ENCODE data around the gene HSPB3. TPM values are rescaled to one million over a fixed set of nuclear protein-coding genes. Genes with fewer than 3 reads are reported as not detected.
A peak's percentile ranks its signal among the peaks of the same experiment; 100 is the strongest.

Gene HSPB3
- total RNA-seq, 2 experiments from 2014 or later: not detected

GRCh38 chr5:54438620-54439389 is 16.7 kb upstream of the HSPB3 start:
- no peak overlapping the region for H3K27ac Mint-ChIP-seq
- ATAC-seq (ENCODE audit: poor library complexity) (no peak), DNase-seq (no peak)
- ChIA-PET POLR2A (no interaction called here), CTCF (no interaction called here)
- intact Hi-C loops (cut with DNase I, micrococcal nuclease): no loop called here
- H3K4me1 Mint-ChIP-seq (ENCODE audit: low read depth): peaks cover 26% of the 10 kb centered on the region
- no peaks in the 10 kb centered on the region for H3K27me3 Mint-ChIP-seq
- Histone ChIP-seq H3K9me3 (ENCODE audit: control insufficient read depth in 1 of 2, insufficient read depth in 1 of 2, low read length in 2 of 2) (no peaks in the 10 kb centered on the region), H3K27ac (ENCODE audit: low read depth in 1 of 2, low read length in 2 of 2) (no peak overlapping the region), H3K4me3 (ENCODE audit: low read length) (no peak overlapping the region), H3K4me1 (ENCODE audit: insufficient read depth, low read length) (peaks cover 10% of the 10 kb centered on the region), H3K27me3 (ENCODE audit: control insufficient read depth in 1 of 2, insufficient read depth in 2 of 2, low read length in 2 of 2) (no peaks in the 10 kb centered on the region), H3K36me3 (ENCODE audit: insufficient read depth, low read length) (no peaks in the 10 kb centered on the region)
- no peaks in the 10 kb centered on the region for H3K36me3 Mint-ChIP-seq (ENCODE audit: low read depth)
- no peaks in the 10 kb centered on the region for H3K9me3 Mint-ChIP-seq
- no peak overlapping the region for H3K4me3 Mint-ChIP-seq
- no peak for TF ChIP-seq CTCF (IDR thresholded peaks at IDR 0.05)

GRCh38 chr5:54440456-54440893 is 15.0 kb upstream of the HSPB3 start:
- DNase-seq (peak in 3 of 14 experiments; percentile 28 to 32 (median 31)), ATAC-seq (ENCODE audit: poor library complexity) (peak; percentile 49)
- Histone ChIP-seq H3K9me3 (ENCODE audit: control insufficient read depth in 1 of 2, insufficient read depth in 1 of 2, low read length in 2 of 2) (no peaks in the 10 kb centered on the region), H3K4me3 (ENCODE audit: low read length) (peak overlapping the region; percentile 28), H3K27ac (ENCODE audit: low read depth in 1 of 2, low read length in 2 of 2) (peak overlapping the region in 1 of 2 donors; percentile 15), H3K4me1 (ENCODE audit: insufficient read depth, low read length) (peaks cover 10% of the 10 kb centered on the region), H3K36me3 (ENCODE audit: insufficient read depth, low read length) (no peaks in the 10 kb centered on the region), H3K27me3 (ENCODE audit: control insufficient read depth in 1 of 2, insufficient read depth in 2 of 2, low read length in 2 of 2) (no peaks in the 10 kb centered on the region)
- Mint-ChIP-seq H3K4me3 (peak overlapping the region; percentile 34), H3K27ac (peak overlapping the region; percentile 40), H3K36me3 (ENCODE audit: low read depth) (no peaks in the 10 kb centered on the region), H3K27me3 (no peaks in the 10 kb centered on the region), H3K9me3 (no peaks in the 10 kb centered on the region), H3K4me1 (ENCODE audit: low read depth) (peaks cover 26% of the 10 kb centered on the region)
- CTCF ChIA-PET: no interaction called here
- no peak for TF ChIP-seq CTCF (IDR thresholded peaks at IDR 0.05)
- intact Hi-C loops (cut with DNase I, micrococcal nuclease): no loop called here
- POLR2A ChIA-PET: interaction anchor here (0.7 to 1.3 kb wide), 4 partner anchors 13 to 1408 kb away, joined by 3 to 6 read pairs (median 4); partner anchors contain the start of genes ARL15 and SNX18

- Histone ChIP-seq H3K4me1 (ENCODE audit: insufficient read depth, low read length) (peaks cover 10% of the 10 kb centered on the region), H3K36me3 (ENCODE audit: insufficient read depth, low read length) (no peaks in the 10 kb centered on the region), H3K27ac (ENCODE audit: low read depth in 1 of 2, low read length in 2 of 2) (no peak overlapping the region), H3K27me3 (ENCODE audit: control insufficient read depth in 1 of 2, insufficient read depth in 2 of 2, low read length in 2 of 2) (no peaks in the 10 kb centered on the region), H3K4me3 (ENCODE audit: low read length) (no peak overlapping the region), H3K9me3 (ENCODE audit: control insufficient read depth in 1 of 2, insufficient read depth in 1 of 2, low read length in 2 of 2) (no peaks in the 10 kb centered on the region)
- DNase-seq (no peak), ATAC-seq (ENCODE audit: poor library complexity) (no peak)
- no peak overlapping the region for H3K4me3 Mint-ChIP-seq
- H3K4me1 Mint-ChIP-seq (ENCODE audit: low read depth): peaks cover 26% of the 10 kb centered on the region
- no peaks in the 10 kb centered on the region for H3K9me3 Mint-ChIP-seq
- intact Hi-C loops (cut with DNase I, micrococcal nuclease): no loop called here
- no peaks in the 10 kb centered on the region for H3K27me3 Mint-ChIP-seq
- CTCF ChIA-PET: interaction anchor here (1.3 kb wide), 1 partner anchor 8 kb away, joined by 3 read pairs; no protein-coding TSS in a partner anchor
- no peaks in the 10 kb centered on the region for H3K36me3 Mint-ChIP-seq (ENCODE audit: low read depth)
- no peak overlapping the region for H3K27ac Mint-ChIP-seq
- no peak for TF ChIP-seq CTCF (IDR thresholded peaks at IDR 0.05)
- POLR2A ChIA-PET: no interaction called here
Observed at GRCh38 chr5:54442271-54442670, 13.2 kb upstream of the HSPB3 start.

All from CD4-positive, alpha-beta T cell (primary cell).